GM18502 (cell line): Measurements from ENCODE around the gene ZNF638.

ENCODE experiments used
- ATAC-seq: cut with Tn5 transposase; IDR thresholded peaks from one replicate; pipeline ENCODE4 v1.9.1; 2021; ENCODE audit warnings: mild to moderate bottlenecking; ENCODE audit not compliant: unreplicated experiment, poor library complexity

The ZNF638 gene

GRCh38 chr2:71465356-71465755, 133.8 kb downstream of the ZNF638 start:
- ATAC-seq: no peak

DNA sequence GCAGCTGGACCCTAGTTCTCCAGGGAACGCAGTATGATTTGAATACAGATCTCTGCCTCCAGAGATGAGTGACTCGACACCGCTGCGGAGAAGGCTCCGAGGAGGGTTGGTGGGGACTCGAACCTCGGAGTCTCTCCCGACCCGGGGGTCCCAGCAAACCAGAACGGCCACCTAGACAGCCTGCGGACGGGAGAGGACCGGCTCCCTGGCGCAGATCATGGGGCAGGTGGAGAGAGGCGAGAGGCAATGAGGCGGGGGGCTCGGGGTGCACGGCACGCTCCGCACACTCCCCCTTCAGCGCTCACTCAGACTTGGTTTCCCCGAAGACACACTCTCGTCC, 134.3 kb downstream of the ZNF638 start:
- ATAC-seq: no peak

- ATAC-seq: no peak
These were observed 135.0 kb downstream of the ZNF638 start for GRCh38 chr2:71466301-71467179.

DNA sequence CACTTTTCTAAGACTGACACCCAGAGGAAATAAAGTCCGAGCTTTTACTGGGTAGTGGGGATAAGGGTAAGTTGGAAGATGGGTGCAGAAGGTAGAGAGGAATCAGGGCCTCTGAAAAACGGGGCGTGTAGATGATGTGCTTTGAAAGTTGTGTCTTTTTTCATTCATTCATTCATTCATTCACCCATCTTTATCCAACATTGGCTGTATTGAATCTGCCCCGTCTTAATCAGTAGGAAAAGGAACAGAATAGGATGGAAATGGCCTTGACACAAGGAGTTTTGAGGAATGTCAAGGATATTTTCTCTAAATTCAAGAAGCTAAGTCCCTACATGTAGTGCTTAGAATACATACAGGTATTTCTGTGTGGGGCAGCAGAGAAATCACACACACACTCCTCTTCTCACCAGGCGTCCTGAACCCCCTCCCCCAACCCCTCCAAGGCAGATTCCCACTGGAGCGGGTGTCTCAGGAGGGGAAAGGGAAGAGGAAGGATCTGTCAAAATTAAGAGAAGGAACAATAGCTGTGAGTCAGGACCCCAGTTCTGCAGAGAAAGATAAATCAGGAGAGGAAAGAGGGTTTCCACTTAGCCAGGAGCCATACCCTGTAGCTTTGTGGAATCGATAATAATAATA, 135.7 kb downstream of the ZNF638 start:
- ATAC-seq: no peak

DNA sequence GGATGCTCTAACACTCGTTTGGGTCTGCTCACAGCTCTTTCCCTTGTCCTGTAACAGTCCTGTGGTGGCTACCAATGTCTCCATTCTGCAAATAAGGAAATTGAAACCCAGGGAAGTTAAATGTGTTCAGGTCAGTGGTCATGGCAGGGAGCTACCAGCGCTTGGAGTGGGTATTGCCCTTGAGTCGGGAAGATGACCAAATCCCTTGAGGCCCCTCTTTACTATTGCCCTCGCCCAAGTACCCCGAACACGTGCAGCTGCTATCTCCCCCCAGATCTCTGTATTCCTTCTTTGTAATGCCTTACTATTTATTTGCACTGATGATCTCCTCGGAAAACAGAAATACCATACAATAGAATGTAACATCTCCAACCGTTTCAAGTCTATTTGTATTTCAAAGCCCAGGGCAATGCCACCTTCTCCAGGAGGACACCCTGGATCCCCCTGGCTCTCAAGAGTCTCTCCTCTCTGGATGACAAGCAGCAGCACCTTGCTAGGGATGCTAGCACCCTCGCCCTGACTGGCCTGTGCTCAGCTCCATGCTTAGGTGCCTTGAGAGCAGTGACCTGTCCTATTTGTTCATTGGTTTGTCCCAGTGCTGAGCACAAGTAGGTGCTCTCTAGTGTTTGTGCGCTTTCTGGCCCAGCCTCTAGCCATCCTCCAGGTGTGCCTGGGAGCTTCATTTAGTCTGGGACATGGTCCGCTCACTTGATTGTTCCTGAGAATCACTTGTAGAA, 136.9 kb downstream of the ZNF638 start:
- no peak for ATAC-seq

DNA sequence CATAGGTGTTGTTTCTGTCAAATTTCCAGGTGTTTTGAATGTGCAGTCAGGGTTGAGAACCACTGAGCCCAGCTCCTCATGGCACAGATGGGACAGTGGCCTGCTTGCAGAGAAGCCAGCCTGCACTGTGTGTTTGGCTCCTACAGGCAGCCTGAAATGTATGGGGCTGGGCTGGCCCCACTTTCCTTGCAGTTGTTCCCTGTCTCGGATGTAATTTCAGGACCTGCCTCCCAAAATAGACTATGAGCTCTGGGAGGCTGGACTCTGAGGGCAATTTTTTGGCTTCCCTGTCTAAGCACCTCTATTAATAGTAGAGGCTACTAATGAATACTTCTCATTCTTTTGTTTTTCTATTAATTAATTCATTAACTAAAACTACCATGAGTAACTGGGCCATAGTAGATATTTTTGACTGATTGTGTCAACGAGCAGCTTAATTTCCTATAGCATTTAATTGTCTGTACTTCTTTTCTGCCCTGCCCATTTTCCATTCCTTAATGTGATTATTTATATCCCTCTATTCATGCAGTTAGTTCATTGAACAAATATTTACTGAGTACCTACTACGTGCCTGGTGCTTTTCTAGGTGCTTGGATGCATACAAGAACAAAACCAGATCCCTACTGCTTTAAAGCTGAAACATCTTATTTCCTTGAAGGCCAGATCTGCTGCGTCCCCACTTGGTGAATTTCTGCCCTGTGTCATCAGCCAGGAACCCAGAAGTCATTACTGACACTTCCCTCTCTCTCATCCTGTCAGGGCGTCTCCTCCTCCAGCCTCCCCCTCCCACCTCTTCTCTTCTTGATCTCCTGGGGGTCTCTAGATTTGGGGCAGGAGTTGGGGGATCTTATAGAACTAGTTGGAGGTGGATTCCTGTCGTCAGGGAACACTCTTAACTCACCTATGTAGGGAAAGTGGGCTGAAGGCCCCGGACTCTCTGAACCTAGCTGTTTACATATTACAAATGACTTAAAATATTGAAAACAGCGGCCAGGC, 138.1 kb downstream of the ZNF638 start:
- no peak for ATAC-seq

DNA sequence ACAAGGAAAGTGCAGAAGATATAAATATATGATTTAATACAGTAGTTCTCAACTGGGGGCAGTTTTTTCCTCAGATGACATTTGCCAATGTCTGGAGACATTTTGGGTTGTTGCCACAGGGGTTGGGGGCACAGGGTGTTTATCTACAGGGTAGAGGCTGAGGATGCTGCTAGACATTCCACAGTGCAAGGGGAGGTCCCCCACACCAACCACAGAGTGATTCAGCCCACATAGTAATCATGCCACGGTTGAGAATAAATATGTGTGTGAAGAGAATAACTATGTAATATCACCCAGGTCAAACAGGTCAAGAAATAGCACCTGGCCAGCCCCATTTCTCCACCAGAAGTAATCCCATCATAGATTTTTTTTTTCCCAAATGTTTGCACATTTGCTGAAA, 139.7 kb downstream of the ZNF638 start:
- no peak for ATAC-seq

DNA sequence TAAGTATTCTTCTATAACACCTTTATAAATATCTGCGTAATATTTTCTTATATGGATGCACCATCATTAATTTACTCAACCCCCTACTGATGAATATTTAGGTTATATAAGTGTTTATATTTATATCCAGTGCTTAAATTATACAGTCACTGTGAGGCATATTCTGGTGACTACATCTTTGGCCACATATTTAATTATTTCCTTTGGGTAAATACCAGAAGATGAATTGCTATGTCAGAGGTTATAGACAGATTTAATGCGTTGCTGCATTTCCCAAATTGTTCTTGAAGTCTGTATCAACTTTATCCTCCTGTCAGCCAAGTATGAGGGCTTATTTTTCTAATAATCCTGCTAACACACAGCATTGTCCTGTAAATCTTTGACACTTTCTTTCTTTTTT, 140.4 kb downstream of the ZNF638 start:
- no peak for ATAC-seq

DNA sequence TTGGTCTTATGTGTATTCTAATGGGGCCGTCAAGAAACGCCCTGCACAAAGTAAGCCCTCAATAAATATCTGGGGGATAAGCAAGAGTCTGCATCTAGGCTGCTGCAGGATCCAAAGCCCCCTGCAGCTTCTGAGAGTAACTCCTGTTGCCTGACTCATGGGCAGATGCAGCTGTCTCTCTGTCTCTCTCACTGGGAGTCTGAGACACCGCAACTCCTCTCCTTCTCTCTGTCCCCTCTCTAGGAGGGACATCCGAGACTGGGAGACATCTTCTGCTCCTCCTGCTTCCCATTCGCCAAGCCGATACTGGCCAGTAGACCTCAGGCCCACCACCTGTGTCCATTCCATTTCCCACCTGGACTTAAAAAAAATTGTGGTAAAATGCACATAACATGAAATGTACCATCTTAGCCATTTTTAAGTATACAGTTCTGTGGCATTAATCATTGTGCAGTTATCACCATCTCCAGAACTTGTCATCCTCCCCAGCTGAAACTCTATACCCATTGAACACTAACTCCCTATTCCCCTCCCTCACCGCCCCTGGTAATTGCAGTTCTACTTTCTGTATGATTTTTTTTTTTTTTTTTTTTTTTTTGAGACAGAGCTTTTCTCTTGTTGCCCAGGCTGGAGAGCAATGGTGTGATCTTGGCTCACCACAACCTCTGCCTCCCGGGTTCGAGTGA, 141.9 kb downstream of the ZNF638 start:
- ATAC-seq: no peak

DNA sequence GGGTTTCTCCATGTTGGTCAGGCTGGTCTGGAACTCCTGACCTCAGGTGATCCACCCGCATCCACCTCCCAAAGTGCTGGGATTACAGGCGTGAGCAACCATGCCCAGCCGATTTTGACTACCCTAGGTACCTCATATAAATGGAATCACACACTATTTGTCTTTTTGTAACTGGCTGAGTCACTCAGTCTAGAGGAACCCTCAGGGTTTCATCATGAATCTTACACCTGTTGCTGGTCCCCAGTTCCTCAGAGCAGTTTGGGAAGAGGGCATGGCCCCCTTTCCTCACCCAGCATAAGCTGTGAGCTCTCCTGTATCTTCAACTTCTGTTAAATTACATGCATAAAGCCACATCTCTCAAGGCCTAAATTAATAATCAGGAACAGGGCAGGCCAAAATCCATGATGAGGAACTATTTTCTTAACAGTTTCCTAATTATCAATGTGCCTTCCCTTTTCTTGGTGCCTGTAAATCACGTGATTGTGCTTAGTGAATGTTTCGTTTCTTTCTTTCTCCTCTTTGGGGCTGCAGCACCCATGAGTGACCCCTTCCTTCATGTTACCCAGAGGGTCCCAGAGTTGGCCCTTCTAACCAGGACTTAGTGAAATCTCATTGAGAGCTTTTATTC, 142.6 kb downstream of the ZNF638 start:
- no peak for ATAC-seq

DNA sequence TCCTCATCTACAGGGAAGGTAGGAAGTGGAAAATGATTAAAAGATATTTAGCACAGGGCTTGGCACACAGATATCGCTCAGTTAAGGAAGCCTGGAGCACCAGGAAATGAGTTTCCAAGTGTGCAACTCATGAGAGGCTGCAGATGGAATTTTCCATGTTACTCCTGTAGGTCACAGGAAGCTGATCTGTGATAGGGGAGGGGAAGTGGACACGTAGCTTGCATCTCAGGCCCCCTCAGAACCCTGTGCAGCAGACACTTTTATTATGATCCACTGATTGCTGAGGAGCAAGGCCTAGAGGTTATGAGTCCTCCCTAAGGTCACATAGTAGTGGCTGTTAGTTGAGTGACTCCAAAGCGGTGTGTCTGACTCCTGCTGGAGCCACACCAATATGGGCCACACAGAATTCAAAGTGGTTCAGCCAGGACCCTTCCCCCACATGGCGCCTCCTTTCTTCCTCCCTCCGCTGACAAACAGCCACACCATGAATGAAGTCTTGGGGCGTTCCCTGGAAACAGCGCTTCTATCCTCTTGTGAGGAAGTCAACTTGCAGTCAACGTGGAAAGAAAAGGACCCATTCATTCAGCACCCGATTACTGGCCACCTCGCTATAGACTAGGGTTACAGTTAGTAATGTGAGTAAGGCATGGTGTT, 143.3 kb downstream of the ZNF638 start:
- ATAC-seq: no peak

DNA sequence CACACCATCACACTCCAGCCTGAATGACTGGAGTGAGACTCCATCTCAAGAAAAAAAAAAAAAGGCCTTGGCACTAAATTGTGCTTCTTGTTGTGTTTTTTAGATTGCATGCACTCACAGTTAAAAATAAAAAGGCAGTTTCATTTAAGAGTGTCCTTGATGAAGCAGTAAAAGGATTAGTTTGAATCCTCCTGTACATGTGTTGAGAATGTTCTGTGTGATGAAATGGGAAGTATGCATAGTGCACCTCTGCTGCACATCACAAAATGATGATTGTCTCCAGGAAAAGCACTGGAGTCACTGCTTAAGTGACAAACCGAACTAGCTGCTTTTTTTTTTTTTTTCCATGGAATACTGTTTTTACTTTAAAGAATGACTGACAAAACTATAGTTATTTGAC, 144.9 kb downstream of the ZNF638 start:
- ATAC-seq: no peak

- ATAC-seq: no peak
These were observed 145.7 kb downstream of the ZNF638 start for GRCh38 chr2:71477231-71477691.

GRCh38 chr2:71478806-71479205, 147.2 kb downstream of the ZNF638 start:
- no peak for ATAC-seq

DNA sequence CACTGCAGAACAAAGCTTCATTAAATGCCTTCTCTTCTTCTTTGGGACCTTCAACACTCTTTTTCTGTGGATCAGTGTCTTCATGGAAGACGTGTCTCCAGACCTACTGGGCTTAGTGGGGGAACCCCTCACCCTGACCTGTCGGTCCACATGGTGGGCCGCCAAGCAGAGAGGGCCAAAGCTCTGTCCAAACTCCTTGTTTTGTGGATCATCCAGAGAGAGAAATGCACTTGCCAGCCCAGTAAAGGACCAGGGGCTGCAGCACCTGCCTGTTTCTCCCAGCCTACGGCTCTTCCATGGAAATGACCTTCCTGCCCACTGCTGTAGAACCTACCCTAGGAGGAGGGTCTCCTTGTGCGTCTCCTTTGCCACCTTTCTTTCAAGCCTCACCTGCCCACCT, 147.7 kb downstream of the ZNF638 start:
- ATAC-seq: no peak

DNA sequence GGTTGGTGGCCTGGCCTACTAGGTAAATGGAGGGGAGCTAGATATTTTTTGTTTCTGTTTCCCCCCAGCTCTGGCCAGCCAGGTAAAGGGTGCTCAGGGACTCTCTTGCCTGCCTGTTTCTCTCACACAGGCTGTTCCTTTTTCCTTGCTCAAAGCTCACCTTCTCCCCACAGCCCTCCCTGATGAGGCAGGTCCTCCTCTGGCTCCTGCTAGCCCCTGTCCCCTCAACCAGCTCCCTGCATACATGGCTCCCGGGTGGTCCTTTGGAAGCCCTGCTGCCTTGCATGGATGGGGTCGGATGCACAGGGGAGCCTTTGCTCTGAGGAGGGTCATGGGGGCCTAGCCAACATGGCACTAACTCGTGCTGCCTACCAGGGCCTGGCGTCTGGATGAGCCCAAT, 149.5 kb downstream of the ZNF638 start:
- ATAC-seq: no peak

- no peak for ATAC-seq
These were observed 150.5 kb downstream of the ZNF638 start for GRCh38 chr2:71482055-71482454.

GRCh38 chr2:71483246-71483645, 151.7 kb downstream of the ZNF638 start:
- ATAC-seq: no peak

- ATAC-seq: no peak
These were observed 152.8 kb downstream of the ZNF638 start for GRCh38 chr2:71484354-71484753.
